PC-3 (cell line): Measurements from ENCODE around the gene CD19.

Source experiments
- CTCF ChIP-seq: fragments of 300-600 bp; sonication (generic); conservative IDR thresholded peaks from 2 replicates; pipeline ENCODE4 v1.5.1; 2017; ENCODE audit warnings: antibody characterized with exemption, low read depth, mild to moderate bottlenecking, low read length
- EZH2 ChIP-seq: fragments of 300-600 bp; sonication (generic); IDR thresholded peaks from one replicate; pipeline ENCODE4 v1.6.1; 2017; ENCODE audit warnings: antibody characterized with exemption, mild to moderate bottlenecking, low read length; ENCODE audit not compliant: unreplicated experiment
- EZH2phosphoT487 ChIP-seq: fragments of 300-600 bp; sonication (generic); IDR thresholded peaks from 2 replicates; pipeline ENCODE4 v1.6.1; 2018; ENCODE audit warnings: mild to moderate bottlenecking, antibody characterized with exemption, low read length, borderline replicate concordance

GRCh38 chr16:28935346-28935745, 3.6 kb downstream of the CD19 start:
- no peak for TF ChIP-seq EZH2
- TF ChIP-seq CTCF = no peak
- no peak for TF ChIP-seq EZH2phosphoT487
